Measurements from ENCODE around the gene HBEGF.
"Not testable (repeated sequence)": the region's sequence is repeated elsewhere in the genome, so short reads cannot be mapped to it uniquely, and the experiment has no call there.

HBEGF gene

GRCh38 chr5:140344683-140345423, 1.6 kb downstream of the HBEGF start:
- TF ChIP-seq FOXA1 (IDR thresholded peaks at IDR 0.05) (no peak), CTBP1 (IDR thresholded peaks at IDR 0.05; ENCODE audit: borderline replicate concordance) (no peak), HDGF (IDR thresholded peaks at IDR 0.05; ENCODE audit: borderline replicate concordance) (no peak), FOXK2 (IDR thresholded peaks at IDR 0.05) (no peak), ZNF384 (IDR thresholded peaks at IDR 0.05) (no peak), LEF1 (IDR thresholded peaks at IDR 0.05; ENCODE audit: borderline replicate concordance) (no peak), L3MBTL2 (conservative IDR thresholded peaks at IDR 0.05) (no peak), SUZ12 (IDR thresholded peaks at IDR 0.05) (no peak), FOXM1 (IDR thresholded peaks at IDR 0.05; ENCODE audit: borderline replicate concordance) (no peak), NFRKB (IDR thresholded peaks at IDR 0.05) (no peak), PKNOX1 (IDR thresholded peaks at IDR 0.05) (no peak), ELF4 (IDR thresholded peaks at IDR 0.05) (no peak), ARNT (IDR thresholded peaks at IDR 0.05) (no peak), SP1 (IDR thresholded peaks at IDR 0.05) (no peak), BHLHE40 (IDR thresholded peaks at IDR 0.05; ENCODE audit: borderline replicate concordance) (no peak), TARDBP (IDR thresholded peaks at IDR 0.05) (no peak)
- DNase-seq (ENCODE audit: extremely low spot score): no peak
- POLR2A ChIA-PET: interaction anchor here (0.9 to 5.5 kb wide), 11 partner anchors 8 to 101 kb away, joined by 3 to 117 read pairs (median 12); partner anchors contain the start of gene PFDN1
- CTCF ChIA-PET: interaction anchor here (0.6 to 5.9 kb wide), 15 partner anchors 8 to 175 kb away, joined by 3 to 174 read pairs (median 6); no protein-coding TSS in a partner anchor

- CTCF ChIA-PET: interaction anchor here (0.9 to 5.9 kb wide), 3 partner anchors 20 to 174 kb away, joined by 3 to 174 read pairs (median 4); no protein-coding TSS in a partner anchor
- not testable (repeated sequence) for DNase-seq (ENCODE audit: extremely low spot score)
- POLR2A ChIA-PET: interaction anchor here (1.0 to 5.5 kb wide), 2 partner anchors 100 to 165 kb away, joined by 4 to 117 read pairs; no protein-coding TSS in a partner anchor
These were observed 2.6 kb downstream of the HBEGF start for GRCh38 chr5:140343849-140344248.

GRCh38 chr5:140342896-140343295, 3.5 kb downstream of the HBEGF start:
- TF ChIP-seq ARNT (IDR thresholded peaks at IDR 0.05) (no peak), TARDBP (IDR thresholded peaks at IDR 0.05) (no peak), ZNF384 (IDR thresholded peaks at IDR 0.05) (no peak), FOXA1 (IDR thresholded peaks at IDR 0.05) (no peak), SUZ12 (IDR thresholded peaks at IDR 0.05) (no peak), PKNOX1 (IDR thresholded peaks at IDR 0.05) (no peak), L3MBTL2 (conservative IDR thresholded peaks at IDR 0.05) (no peak), CTBP1 (IDR thresholded peaks at IDR 0.05; ENCODE audit: borderline replicate concordance) (no peak)
- DNase-seq (ENCODE audit: extremely low spot score): no peak
- ChIA-PET POLR2A (no interaction called here), CTCF (interaction anchor here (5.9 kb wide), 1 partner anchor 99 kb away, joined by 174 read pairs; no protein-coding TSS in a partner anchor)

- ChIA-PET POLR2A (no interaction called here), CTCF (interaction anchor here (0.6 kb wide), 1 partner anchor 350 kb away, joined by 3 read pairs; no protein-coding TSS in a partner anchor)
- no peak for DNase-seq (ENCODE audit: extremely low spot score)
- no peak for TF ChIP-seq ARNT (IDR thresholded peaks at IDR 0.05)
- TF ChIP-seq ZNF384 (IDR thresholded peaks at IDR 0.05): no peak
- no peak for TF ChIP-seq SP1 (IDR thresholded peaks at IDR 0.05)
- TF ChIP-seq LEF1 (IDR thresholded peaks at IDR 0.05; ENCODE audit: borderline replicate concordance): no peak
- no peak for TF ChIP-seq TARDBP (IDR thresholded peaks at IDR 0.05)
- no peak for TF ChIP-seq BHLHE40 (IDR thresholded peaks at IDR 0.05; ENCODE audit: borderline replicate concordance)
- no peak for TF ChIP-seq FOXA1 (IDR thresholded peaks at IDR 0.05)
- TF ChIP-seq PKNOX1 (IDR thresholded peaks at IDR 0.05): no peak
- TF ChIP-seq HDGF (IDR thresholded peaks at IDR 0.05; ENCODE audit: borderline replicate concordance): no peak
- no peak for TF ChIP-seq FOXM1 (IDR thresholded peaks at IDR 0.05; ENCODE audit: borderline replicate concordance)
- TF ChIP-seq NFRKB (IDR thresholded peaks at IDR 0.05): no peak
These were observed 4.1 kb downstream of the HBEGF start for GRCh38 chr5:140342287-140342686.

GRCh38 chr5:140341591-140341990, 4.8 kb downstream of the HBEGF start:
- ChIA-PET CTCF (interaction anchor here (0.6 kb wide), 1 partner anchor 351 kb away, joined by 3 read pairs; no protein-coding TSS in a partner anchor), POLR2A (no interaction called here)
- DNase-seq (ENCODE audit: extremely low spot score): no peak
- TF ChIP-seq PKNOX1 (IDR thresholded peaks at IDR 0.05) (no peak), HDGF (IDR thresholded peaks at IDR 0.05; ENCODE audit: borderline replicate concordance) (no peak), SP1 (IDR thresholded peaks at IDR 0.05) (no peak), FOXK2 (IDR thresholded peaks at IDR 0.05) (no peak), ELF4 (IDR thresholded peaks at IDR 0.05) (no peak), TARDBP (IDR thresholded peaks at IDR 0.05) (no peak), L3MBTL2 (conservative IDR thresholded peaks at IDR 0.05) (no peak), NFRKB (IDR thresholded peaks at IDR 0.05) (no peak), ZNF384 (IDR thresholded peaks at IDR 0.05) (no peak), BHLHE40 (IDR thresholded peaks at IDR 0.05; ENCODE audit: borderline replicate concordance) (no peak), FOXM1 (IDR thresholded peaks at IDR 0.05; ENCODE audit: borderline replicate concordance) (no peak), LEF1 (IDR thresholded peaks at IDR 0.05; ENCODE audit: borderline replicate concordance) (no peak), FOXA1 (IDR thresholded peaks at IDR 0.05) (no peak), ARNT (IDR thresholded peaks at IDR 0.05) (no peak)
